PC-3 (cell line): ENCODE measurements around the gene AATF. TPM values are rescaled to one million over a fixed set of nuclear protein-coding genes. Genes with fewer than 3 reads are reported as not detected.

Experiments
- ATAC-seq: fragments of 200-7000 bp; cut with Tn5 transposase; 2 replicates; pipeline ENCODE4 v1.9.1; 2020; ENCODE audit warnings: mild to moderate bottlenecking, moderate library complexity
- BruUV-seq: library from RNA; stranded (reverse); fragments of 400-500 nt; replicated peaks from 2 replicates; lab custom pipeline; 2021; lab: Mats Ljungman, UMichigan
- CTCF ChIA-PET: fragments of 300-600 bp; sonication (Branson Sonifier 250); formaldehyde crosslinking; loops from one replicate; lab custom pipeline; 2022; ENCODE audit warnings: antibody characterized with exemption; lab: Charles Lee
- POLR2A ChIA-PET: fragments of 300-600 bp; sonication (Branson Sonifier 250); formaldehyde crosslinking; loops from one replicate; lab custom pipeline; 2022; ENCODE audit warnings: antibody characterized with exemption; ENCODE audit not compliant: unreplicated experiment; lab: Charles Lee
- DNase-seq: peaks from one replicate; pipeline ENCODE4 v3.0.0-alpha.2; 2015
- H2AFZ ChIP-seq: fragments of 300-600 bp; sonication (generic); 2 replicates; pipeline ENCODE4 v1.6.0; 2016; ENCODE audit warnings: antibody characterized with exemption, low read length
- H3F3A ChIP-seq: fragments of 300-600 bp; sonication (generic); one replicate; pipeline ENCODE4 v1.6.0; 2017; ENCODE audit warnings: antibody characterized with exemption, low read length, control low read depth, mild to moderate bottlenecking; ENCODE audit not compliant: unreplicated experiment
- H3K27ac ChIP-seq: fragments of 300-600 bp; sonication (generic); 2 replicates; pipeline ENCODE4 v1.5.1; 2016; ENCODE audit warnings: mild to moderate bottlenecking, low read length
- H3K27me3 ChIP-seq: fragments of 300-600 bp; sonication (generic); 2 replicates; pipeline ENCODE4 v1.6.1; 2016; ENCODE audit warnings: low read length, mixed read lengths
- H3K36me3 ChIP-seq: fragments of 300-600 bp; sonication (generic); 2 replicates; pipeline ENCODE4 v1.6.1; 2016; ENCODE audit warnings: low read depth, mixed run types, low read length, mixed read lengths
- H3K4me1 ChIP-seq: fragments of 300-600 bp; sonication (generic); 2 replicates; pipeline ENCODE4 v1.5.1; 2016; ENCODE audit warnings: low read length; ENCODE audit not compliant: insufficient read depth
- H3K4me2 ChIP-seq: fragments of 300-600 bp; sonication (generic); 2 replicates; pipeline ENCODE4 v1.6.0; 2016; ENCODE audit warnings: low read length
- H3K4me3 ChIP-seq: fragments of 300-600 bp; sonication (generic); 2 replicates; pipeline ENCODE4 v1.5.1; 2016; ENCODE audit warnings: mild to moderate bottlenecking, low read length, mixed read lengths
- H3K79me2 ChIP-seq: fragments of 300-600 bp; sonication (generic); 2 replicates; pipeline ENCODE4 v1.6.1; 2017; ENCODE audit warnings: low read length, mixed read lengths
- H3K9ac ChIP-seq: fragments of 300-600 bp; sonication (generic); 2 replicates; pipeline ENCODE4 v1.6.0; 2016; ENCODE audit warnings: mild to moderate bottlenecking, low read length
- H3K9me2 ChIP-seq: fragments of 300-600 bp; sonication (generic); replicated peaks from 2 replicates; pipeline ENCODE4 v1.6.1; 2016; ENCODE audit warnings: mixed run types, low read length, mixed read lengths
- H3K9me3 ChIP-seq: fragments of 300-600 bp; sonication (generic); 2 replicates; pipeline ENCODE4 v1.6.1; 2016; ENCODE audit warnings: low read length, mixed read lengths
- H4K20me1 ChIP-seq: fragments of 300-600 bp; sonication (generic); 2 replicates; pipeline ENCODE4 v1.6.1; 2016; ENCODE audit warnings: low read length, mixed read lengths
- CTCF ChIP-seq: fragments of 300-600 bp; sonication (generic); conservative IDR thresholded peaks from 2 replicates; pipeline ENCODE4 v1.5.1; 2017; ENCODE audit warnings: antibody characterized with exemption, low read depth, mild to moderate bottlenecking, low read length
- EZH2 ChIP-seq: fragments of 300-600 bp; sonication (generic); IDR thresholded peaks from one replicate; pipeline ENCODE4 v1.6.1; 2017; ENCODE audit warnings: antibody characterized with exemption, mild to moderate bottlenecking, low read length; ENCODE audit not compliant: unreplicated experiment
- EZH2phosphoT487 ChIP-seq: fragments of 300-600 bp; sonication (generic); IDR thresholded peaks from 2 replicates; pipeline ENCODE4 v1.6.1; 2018; ENCODE audit warnings: mild to moderate bottlenecking, antibody characterized with exemption, low read length, borderline replicate concordance
- intact Hi-C: fragments of 100-400 bp; cut with micrococcal nuclease; formaldehyde crosslinking; loops from 2 replicates; pipeline ENCODE4 v1.9.0; 2023
- total RNA-seq: library from RNA; depleted of rRNA; stranded (reverse); fragments of >200 nt; gene quantifications from 2 replicates; pipeline ENCODE4 v1.2.3, GENCODE V29; 2014

Gene AATF
- total RNA-seq, 1 experiment from 2014 or later = 25.5 TPM

GRCh38 chr17:36937959-36938565 is 10.7 kb upstream of the AATF start:
- Histone ChIP-seq H3K9me3 (no peaks in the 10 kb centered on the region), H3K4me3 (no peak overlapping the region), H2AFZ (no peak overlapping the region), H3K4me1 (peaks cover 4% of the 10 kb centered on the region; the same call in 1 of the 2 replicates), H3K27ac (no peak overlapping the region), H3K9ac (no peak overlapping the region), H3F3A (no peaks in the 10 kb centered on the region), H3K36me3 (no peaks in the 10 kb centered on the region), H3K9me2 (no peaks in the 10 kb centered on the region), H3K4me2 (no peak overlapping the region), H3K79me2 (no peaks in the 10 kb centered on the region), H4K20me1 (no peaks in the 10 kb centered on the region), H3K27me3 (peaks cover 69% of the 10 kb centered on the region)
- DNase-seq = no peak
- 0 out of 2 replicates have a peak, but pooled peaks have one; percentile 12 for ATAC-seq
- no TSS peak for BruUV-seq
- intact Hi-C loops = no loop called here
- ChIA-PET CTCF (no interaction called here), POLR2A (no interaction called here)
- TF ChIP-seq CTCF (no peak), EZH2phosphoT487 (no peak), EZH2 (no peak)

- H3K4me1 ChIP-seq = peaks cover 4% of the 10 kb centered on the region; the same call in 1 of the 2 replicates
- H3K4me2 ChIP-seq = no peak overlapping the region
- H3K36me3 ChIP-seq = no peaks in the 10 kb centered on the region
- TF ChIP-seq EZH2phosphoT487 (no peak), CTCF (no peak)
- ChIA-PET POLR2A (no interaction called here), CTCF (no interaction called here)
- H3K27me3 ChIP-seq = peaks cover 63% of the 10 kb centered on the region
- no peaks in the 10 kb centered on the region for H3F3A ChIP-seq
- DNase-seq (no peak), ATAC-seq (no peak)
- no peaks in the 10 kb centered on the region for H3K9me3 ChIP-seq
- no TSS peak for BruUV-seq
- no peak overlapping the region for H3K27ac ChIP-seq
- no peak overlapping the region for H3K4me3 ChIP-seq
- no peaks in the 10 kb centered on the region for H3K9me2 ChIP-seq
- intact Hi-C loops = no loop called here
- H3K79me2 ChIP-seq = no peaks in the 10 kb centered on the region
- H4K20me1 ChIP-seq = no peaks in the 10 kb centered on the region
- H3K9ac ChIP-seq = no peak overlapping the region
- H2AFZ ChIP-seq = no peak overlapping the region
These were observed 10.1 kb upstream of the AATF start for GRCh38 chr17:36938566-36939051.

GRCh38 chr17:36939052-36939801 is 9.5 kb upstream of the AATF start:
- ChIA-PET CTCF (no interaction called here), POLR2A (no interaction called here)
- Histone ChIP-seq H3K4me2 (no peak overlapping the region), H2AFZ (no peak overlapping the region), H4K20me1 (no peaks in the 10 kb centered on the region), H3F3A (no peaks in the 10 kb centered on the region), H3K9ac (no peak overlapping the region), H3K27ac (no peak overlapping the region), H3K4me3 (no peak overlapping the region), H3K4me1 (peaks cover 4% of the 10 kb centered on the region; the same call in 1 of the 2 replicates), H3K27me3 (peaks cover 57% of the 10 kb centered on the region), H3K79me2 (no peaks in the 10 kb centered on the region), H3K9me2 (no peaks in the 10 kb centered on the region), H3K36me3 (no peaks in the 10 kb centered on the region), H3K9me3 (no peaks in the 10 kb centered on the region)
- ATAC-seq (no peak), DNase-seq (no peak)
- TF ChIP-seq EZH2 (no peak), CTCF (no peak), EZH2phosphoT487 (no peak)
- BruUV-seq = no TSS peak
- intact Hi-C loops = no loop called here
